Lower leg skin (tissue), 4 donors: ENCODE data around the gene ITPKB. TPM values are rescaled to one million over a fixed set of nuclear protein-coding genes. Genes with fewer than 3 reads are reported as not detected.

Experiments used
- DNase-seq, 2 donors: peaks; one replicate each; pipeline ENCODE4 v3.0.0-alpha.2; 2019; ENCODE audit warnings: low spot score in 2 of 2
- H3K4me3 ChIP-seq: fragments of 200-600 bp; sonication (generic); 2 replicates; pipeline ENCODE4 v1.5.1; 2017; ENCODE audit warnings: mild to moderate bottlenecking, low read depth; ENCODE audit not compliant: poor library complexity, severe bottlenecking
- POLR2A ChIP-seq, 2 donors: fragments of 450-650 bp; IDR thresholded peaks; one replicate each; pipeline ENCODE4 v1.6.1; 2016 to 2017; ENCODE audit warnings: antibody characterized with exemption in 2 of 2, mild to moderate bottlenecking in 1 of 2, moderate library complexity in 1 of 2
- WGBS, 2 donors: methylation state at CpG; one replicate each; pipeline ENCODE4 v1.1.5; 2018; 5-methylcytosine and 5-hydroxymethylcytosine counted together
- intact Hi-C: fragments of 100-400 bp; cut with DNase I; formaldehyde crosslinking; loops from one replicate; pipeline ENCODE4 v1.15.0; 2023; ENCODE audit warnings: low total_unique reads
- total RNA-seq, 4 donors: library from RNA; depleted of rRNA; stranded (reverse); fragments of >200 nt; gene quantifications; one replicate each; pipeline ENCODE4 v1.1.0, GENCODE V29; 2016
- TF ChIP-seq, protein P1 (sequence below), 3 donors: fragments of 450-650 bp; IDR thresholded peaks; one replicate each; pipeline ENCODE4 v1.5.1; 2016; ENCODE audit warnings: antibody characterized with exemption in 3 of 3, mild to moderate bottlenecking in 3 of 3, moderate library complexity in 2 of 3

Gene ITPKB
- total RNA-seq, 4 donors from 2014 or later: 39.3 to 57.2 (median 44.1) TPM

DNA sequence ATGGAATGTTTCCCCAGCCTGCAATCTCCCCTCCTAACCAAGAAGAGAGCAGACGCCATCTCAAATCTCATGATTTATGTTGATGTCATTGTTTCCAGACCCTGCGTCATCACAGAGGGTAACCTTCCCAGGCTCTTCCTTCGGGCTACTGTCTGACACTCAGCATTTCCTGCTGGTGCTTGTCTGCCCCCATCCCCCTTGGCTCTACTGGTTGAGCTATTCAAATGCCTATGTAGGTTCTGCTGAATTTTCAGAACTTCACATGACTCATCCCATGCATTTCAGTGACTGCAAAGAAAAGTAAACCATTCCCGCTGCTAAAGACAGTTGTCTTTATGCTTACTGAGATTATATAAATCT, 24.8 kb upstream of the ITPKB start:
- DNase-seq: no peak
- TF ChIP-seq, protein P1, sequence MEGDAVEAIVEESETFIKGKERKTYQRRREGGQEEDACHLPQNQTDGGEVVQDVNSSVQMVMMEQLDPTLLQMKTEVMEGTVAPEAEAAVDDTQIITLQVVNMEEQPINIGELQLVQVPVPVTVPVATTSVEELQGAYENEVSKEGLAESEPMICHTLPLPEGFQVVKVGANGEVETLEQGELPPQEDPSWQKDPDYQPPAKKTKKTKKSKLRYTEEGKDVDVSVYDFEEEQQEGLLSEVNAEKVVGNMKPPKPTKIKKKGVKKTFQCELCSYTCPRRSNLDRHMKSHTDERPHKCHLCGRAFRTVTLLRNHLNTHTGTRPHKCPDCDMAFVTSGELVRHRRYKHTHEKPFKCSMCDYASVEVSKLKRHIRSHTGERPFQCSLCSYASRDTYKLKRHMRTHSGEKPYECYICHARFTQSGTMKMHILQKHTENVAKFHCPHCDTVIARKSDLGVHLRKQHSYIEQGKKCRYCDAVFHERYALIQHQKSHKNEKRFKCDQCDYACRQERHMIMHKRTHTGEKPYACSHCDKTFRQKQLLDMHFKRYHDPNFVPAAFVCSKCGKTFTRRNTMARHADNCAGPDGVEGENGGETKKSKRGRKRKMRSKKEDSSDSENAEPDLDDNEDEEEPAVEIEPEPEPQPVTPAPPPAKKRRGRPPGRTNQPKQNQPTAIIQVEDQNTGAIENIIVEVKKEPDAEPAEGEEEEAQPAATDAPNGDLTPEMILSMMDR (IDR thresholded peaks at IDR 0.05): no peak
- no peak for TF ChIP-seq POLR2A (IDR thresholded peaks at IDR 0.05)
- H3K4me3 ChIP-seq: no peak overlapping the region
- WGBS, 2 donors: 27 to 30% methylated on average over 4 of the region's 4 CpGs
- intact Hi-C loops: no loop called here

DNA sequence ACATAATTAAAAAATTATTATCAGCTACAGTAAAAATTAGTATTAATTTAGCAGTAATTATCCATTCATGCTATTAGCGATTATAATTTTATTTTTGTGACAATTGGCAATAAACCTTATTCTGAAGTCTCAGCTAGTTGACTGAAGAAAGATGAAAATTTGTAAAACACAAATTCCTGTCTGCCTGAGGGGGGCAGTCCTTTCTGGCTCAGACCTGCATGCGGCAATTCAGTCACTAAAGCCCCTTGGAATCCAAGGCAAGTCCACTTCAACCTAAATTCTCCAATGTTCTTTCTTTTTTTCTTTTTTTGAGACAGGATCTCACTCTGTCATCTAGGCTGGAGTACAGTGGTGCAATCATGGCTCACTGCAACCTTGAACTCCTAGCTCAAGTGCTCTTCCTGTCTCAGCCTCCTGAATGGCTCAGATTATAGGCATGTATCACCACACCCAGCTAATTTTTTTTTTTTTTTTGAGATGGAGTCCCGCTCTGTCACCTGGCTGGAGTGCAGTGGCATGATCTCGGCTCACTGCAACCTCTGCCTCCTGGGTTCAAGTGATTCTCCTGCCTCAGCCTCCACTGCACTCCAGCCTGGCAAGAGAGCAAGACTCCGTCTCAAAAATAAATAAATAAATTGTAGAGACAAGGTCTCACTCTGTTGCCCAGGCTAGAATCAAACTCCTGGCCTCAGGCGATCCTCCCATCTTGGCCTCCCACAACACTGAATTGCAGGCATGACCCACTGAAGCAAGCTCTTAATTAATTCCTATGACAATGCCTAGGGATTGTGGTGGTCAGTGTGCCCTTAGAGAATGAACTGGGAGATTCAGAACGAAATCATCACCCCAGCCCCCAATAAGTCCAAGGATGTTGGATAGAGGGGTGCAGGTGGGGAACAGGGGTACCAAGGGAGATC, 24.2 kb upstream of the ITPKB start:
- no peak overlapping the region for H3K4me3 ChIP-seq

DNA sequence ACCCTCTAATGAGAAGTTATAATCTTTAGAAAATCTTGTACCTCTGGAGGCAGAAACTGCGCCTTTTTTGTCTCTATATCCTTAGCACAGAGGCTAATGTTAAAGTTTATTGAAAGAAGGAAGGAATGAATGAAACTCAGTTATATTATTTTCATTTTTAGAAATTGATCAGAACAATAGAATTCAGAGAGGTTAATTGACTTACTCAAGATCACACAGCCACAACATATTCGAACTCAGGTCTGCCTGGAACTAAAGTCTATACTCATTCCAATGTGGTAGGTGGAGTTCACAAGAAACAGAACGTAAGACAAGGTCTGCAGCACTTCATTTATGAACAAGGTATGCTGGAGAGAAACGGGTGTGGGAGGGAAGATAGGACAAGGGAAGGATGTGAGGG, 23.0 kb upstream of the ITPKB start:
- TF ChIP-seq, protein P1 (IDR thresholded peaks at IDR 0.05): no peak
- no peak for TF ChIP-seq POLR2A (IDR thresholded peaks at IDR 0.05)
- 79 to 83% methylated on average over 4 of the region's 4 CpGs for WGBS, 2 donors
- no peak for DNase-seq
- intact Hi-C loops: no loop called here
- no peak overlapping the region for H3K4me3 ChIP-seq

More for the DNA sequence above, 24.2 kb upstream of the ITPKB start:
- DNase-seq: no peak
- TF ChIP-seq, protein P1 (IDR thresholded peaks at IDR 0.05): no peak
- TF ChIP-seq POLR2A (IDR thresholded peaks at IDR 0.05): no peak
- 73 to 81% methylated on average over 7 of the region's 7 CpGs for WGBS, 2 donors
- intact Hi-C loops: no loop called here

DNA sequence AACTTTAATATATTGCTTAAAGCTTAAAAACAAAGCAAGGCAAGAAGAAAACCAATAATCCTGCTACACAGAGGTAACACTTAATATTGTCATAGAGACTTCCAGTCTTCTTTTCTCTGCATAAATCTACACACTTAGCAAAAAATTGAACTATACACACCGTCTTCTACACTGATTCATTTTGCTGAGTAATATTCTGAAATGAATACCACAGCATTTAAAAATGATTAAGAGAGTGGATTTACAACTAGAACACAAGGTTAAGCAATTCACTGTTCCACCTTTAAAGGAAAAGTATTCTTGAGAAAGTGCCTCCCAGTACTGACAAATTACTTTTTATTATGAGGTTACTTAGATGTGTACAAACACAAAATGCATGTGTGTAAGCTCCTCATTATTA, 22.2 kb upstream of the ITPKB start:
- 21 to 41% methylated on average over 1 of the region's 1 CpG for WGBS, 2 donors
- no peak overlapping the region for H3K4me3 ChIP-seq
- TF ChIP-seq POLR2A (IDR thresholded peaks at IDR 0.05): no peak
- TF ChIP-seq, protein P1 (IDR thresholded peaks at IDR 0.05): no peak
- no peak for DNase-seq
- intact Hi-C loops: no loop called here

DNA sequence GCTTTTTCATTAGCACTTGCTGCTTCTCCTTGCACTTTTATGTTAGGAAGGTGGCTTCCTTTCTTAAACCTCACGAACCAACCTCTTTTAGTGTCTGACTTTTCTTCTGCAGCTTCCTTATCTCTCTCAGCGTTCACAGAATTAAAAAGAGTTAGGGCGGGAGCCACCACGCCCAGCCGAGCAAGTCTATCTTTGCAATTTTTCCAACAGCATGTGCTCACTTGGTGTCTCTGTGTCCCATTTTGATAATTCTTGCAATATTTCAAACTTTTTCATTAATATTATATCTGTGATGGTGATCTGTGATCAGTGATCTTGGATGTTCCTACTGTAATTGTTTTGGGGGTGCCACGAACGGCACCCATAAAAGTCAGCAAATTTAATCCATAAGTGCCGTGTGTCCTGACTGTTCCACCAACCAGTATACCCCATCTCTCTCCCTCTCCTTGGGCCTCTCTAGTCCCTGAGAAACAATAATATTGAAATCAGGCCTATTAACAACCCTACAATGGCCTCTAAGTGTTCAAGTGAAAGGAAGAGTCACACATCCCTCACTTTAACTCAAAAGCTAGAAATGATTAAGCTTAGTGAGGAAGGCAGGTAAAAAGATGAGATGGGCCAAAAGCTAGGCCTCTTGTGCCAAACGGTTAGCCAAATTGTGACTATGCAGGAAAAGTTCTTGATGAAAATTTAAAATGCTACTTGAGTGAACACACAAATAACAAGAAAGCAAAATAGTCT, 15.9 kb upstream of the ITPKB start:
- intact Hi-C loops: no loop called here
- no peak overlapping the region for H3K4me3 ChIP-seq
- TF ChIP-seq POLR2A (IDR thresholded peaks at IDR 0.05): no peak
- TF ChIP-seq, protein P1 (IDR thresholded peaks at IDR 0.05): no peak
- no peak for DNase-seq
- 67 to 73% methylated on average over 9 of the region's 9 CpGs for WGBS, 2 donors
